ENCODE results near the gene SAMD4B.

GRCh38 chr19:39359026-39359425 is 16.8 kb downstream of the SAMD4B start:
- TF ChIP-seq, protein P1, sequence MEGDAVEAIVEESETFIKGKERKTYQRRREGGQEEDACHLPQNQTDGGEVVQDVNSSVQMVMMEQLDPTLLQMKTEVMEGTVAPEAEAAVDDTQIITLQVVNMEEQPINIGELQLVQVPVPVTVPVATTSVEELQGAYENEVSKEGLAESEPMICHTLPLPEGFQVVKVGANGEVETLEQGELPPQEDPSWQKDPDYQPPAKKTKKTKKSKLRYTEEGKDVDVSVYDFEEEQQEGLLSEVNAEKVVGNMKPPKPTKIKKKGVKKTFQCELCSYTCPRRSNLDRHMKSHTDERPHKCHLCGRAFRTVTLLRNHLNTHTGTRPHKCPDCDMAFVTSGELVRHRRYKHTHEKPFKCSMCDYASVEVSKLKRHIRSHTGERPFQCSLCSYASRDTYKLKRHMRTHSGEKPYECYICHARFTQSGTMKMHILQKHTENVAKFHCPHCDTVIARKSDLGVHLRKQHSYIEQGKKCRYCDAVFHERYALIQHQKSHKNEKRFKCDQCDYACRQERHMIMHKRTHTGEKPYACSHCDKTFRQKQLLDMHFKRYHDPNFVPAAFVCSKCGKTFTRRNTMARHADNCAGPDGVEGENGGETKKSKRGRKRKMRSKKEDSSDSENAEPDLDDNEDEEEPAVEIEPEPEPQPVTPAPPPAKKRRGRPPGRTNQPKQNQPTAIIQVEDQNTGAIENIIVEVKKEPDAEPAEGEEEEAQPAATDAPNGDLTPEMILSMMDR (conservative IDR thresholded peaks at IDR 0.05; ENCODE audit: low read depth in 2 of 2), result no peak
- TF ChIP-seq POLR2AphosphoS5 (IDR thresholded peaks at IDR 0.05; ENCODE audit: low read depth) (no peak), CREB1 (CRISPR knock-in tag; IDR thresholded peaks at IDR 0.05; ENCODE audit: low read depth) (no peak), EZH2 (IDR thresholded peaks at IDR 0.05; ENCODE audit: low read depth, unreplicated experiment) (no peak), EZH2phosphoT487 (IDR thresholded peaks at IDR 0.05; ENCODE audit: unreplicated experiment) (no peak), STAT1 (IDR thresholded peaks at IDR 0.05; ENCODE audit: unreplicated experiment) (no peak), JUNB (IDR thresholded peaks at IDR 0.05; ENCODE audit: unreplicated experiment) (no peak), NANOG (IDR thresholded peaks at IDR 0.05; ENCODE audit: borderline replicate concordance) (no peak)
- TF ChIP-seq, protein P2, sequence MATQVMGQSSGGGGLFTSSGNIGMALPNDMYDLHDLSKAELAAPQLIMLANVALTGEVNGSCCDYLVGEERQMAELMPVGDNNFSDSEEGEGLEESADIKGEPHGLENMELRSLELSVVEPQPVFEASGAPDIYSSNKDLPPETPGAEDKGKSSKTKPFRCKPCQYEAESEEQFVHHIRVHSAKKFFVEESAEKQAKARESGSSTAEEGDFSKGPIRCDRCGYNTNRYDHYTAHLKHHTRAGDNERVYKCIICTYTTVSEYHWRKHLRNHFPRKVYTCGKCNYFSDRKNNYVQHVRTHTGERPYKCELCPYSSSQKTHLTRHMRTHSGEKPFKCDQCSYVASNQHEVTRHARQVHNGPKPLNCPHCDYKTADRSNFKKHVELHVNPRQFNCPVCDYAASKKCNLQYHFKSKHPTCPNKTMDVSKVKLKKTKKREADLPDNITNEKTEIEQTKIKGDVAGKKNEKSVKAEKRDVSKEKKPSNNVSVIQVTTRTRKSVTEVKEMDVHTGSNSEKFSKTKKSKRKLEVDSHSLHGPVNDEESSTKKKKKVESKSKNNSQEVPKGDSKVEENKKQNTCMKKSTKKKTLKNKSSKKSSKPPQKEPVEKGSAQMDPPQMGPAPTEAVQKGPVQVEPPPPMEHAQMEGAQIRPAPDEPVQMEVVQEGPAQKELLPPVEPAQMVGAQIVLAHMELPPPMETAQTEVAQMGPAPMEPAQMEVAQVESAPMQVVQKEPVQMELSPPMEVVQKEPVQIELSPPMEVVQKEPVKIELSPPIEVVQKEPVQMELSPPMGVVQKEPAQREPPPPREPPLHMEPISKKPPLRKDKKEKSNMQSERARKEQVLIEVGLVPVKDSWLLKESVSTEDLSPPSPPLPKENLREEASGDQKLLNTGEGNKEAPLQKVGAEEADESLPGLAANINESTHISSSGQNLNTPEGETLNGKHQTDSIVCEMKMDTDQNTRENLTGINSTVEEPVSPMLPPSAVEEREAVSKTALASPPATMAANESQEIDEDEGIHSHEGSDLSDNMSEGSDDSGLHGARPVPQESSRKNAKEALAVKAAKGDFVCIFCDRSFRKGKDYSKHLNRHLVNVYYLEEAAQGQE (IDR thresholded peaks at IDR 0.05; ENCODE audit: unreplicated experiment), result no peak

Data from GM23338 (cell line).